Osteocyte (in vitro differentiated cells): ENCODE data around the gene COIL. TPM values are rescaled to one million over a fixed set of nuclear protein-coding genes. Genes with fewer than 3 reads are reported as not detected.
A peak's percentile ranks its signal among the peaks of the same experiment; 100 is the strongest.

Source experiments
- DNase-seq: peaks from one replicate; pipeline ENCODE4 v3.0.0; 2021; ENCODE audit warnings: mixed read lengths; ENCODE audit not compliant: unreplicated experiment; ENCODE audit errors: extremely low spot score
- H3K27ac Mint-ChIP-seq: one replicate; pipeline ENCODE4 v1.8.0; 2021; ENCODE audit warnings: mild to moderate bottlenecking, mixed read lengths; ENCODE audit not compliant: unreplicated experiment
- H3K27me3 Mint-ChIP-seq: one replicate; pipeline ENCODE4 v1.8.0; 2021; ENCODE audit warnings: mixed read lengths; ENCODE audit not compliant: unreplicated experiment
- H3K36me3 Mint-ChIP-seq: one replicate; pipeline ENCODE4 v1.8.0; 2021; ENCODE audit warnings: mixed read lengths; ENCODE audit not compliant: unreplicated experiment
- H3K4me1 Mint-ChIP-seq: one replicate; pipeline ENCODE4 v1.8.0; 2021; ENCODE audit warnings: mixed read lengths; ENCODE audit not compliant: unreplicated experiment
- H3K4me3 Mint-ChIP-seq: one replicate; pipeline ENCODE4 v1.8.0; 2021; ENCODE audit warnings: mild to moderate bottlenecking, moderate library complexity, mixed read lengths; ENCODE audit not compliant: unreplicated experiment
- H3K9me3 Mint-ChIP-seq: one replicate; pipeline ENCODE4 v1.8.0; 2021; ENCODE audit warnings: mixed read lengths; ENCODE audit not compliant: unreplicated experiment
- CTCF ChIP-seq: fragments of 200-600 bp; sonication (generic); IDR thresholded peaks from 2 replicates; pipeline ENCODE4 v1.5.0; 2021; ENCODE audit warnings: antibody characterized with exemption, mild to moderate bottlenecking, moderate library complexity
- total RNA-seq: library from RNA; stranded (reverse); gene quantifications from 2 replicates; pipeline ENCODE4 v1.2.1, GENCODE V29; 2021

The COIL gene
- total RNA-seq, 1 donor from 2014 or later: 15.2 TPM

GRCh38 chr17:56909742-56910508 is 50.9 kb downstream of the COIL start:
- H3K36me3 Mint-ChIP-seq: peaks cover 20% of the 10 kb centered on the region
- no peak overlapping the region for H3K4me3 Mint-ChIP-seq
- no peaks in the 10 kb centered on the region for H3K27me3 Mint-ChIP-seq
- no peak for TF ChIP-seq CTCF
- H3K4me1 Mint-ChIP-seq: peaks cover 29% of the 10 kb centered on the region
- H3K9me3 Mint-ChIP-seq: no peaks in the 10 kb centered on the region
- DNase-seq: no peak
- no peak overlapping the region for H3K27ac Mint-ChIP-seq

- no peak overlapping the region for H3K27ac Mint-ChIP-seq
- H3K4me1 Mint-ChIP-seq: peaks cover 23% of the 10 kb centered on the region
- H3K9me3 Mint-ChIP-seq: peaks cover 4% of the 10 kb centered on the region
- no peaks in the 10 kb centered on the region for H3K27me3 Mint-ChIP-seq
- H3K36me3 Mint-ChIP-seq: peaks cover 36% of the 10 kb centered on the region
- H3K4me3 Mint-ChIP-seq: no peak overlapping the region
- peak; percentile 70 for DNase-seq
- no peak for TF ChIP-seq CTCF
These were observed 52.8 kb downstream of the COIL start for GRCh38 chr17:56908001-56908542.

GRCh38 chr17:56903560-56903959 is 57.3 kb downstream of the COIL start:
- Mint-ChIP-seq H3K27ac (no peak overlapping the region), H3K36me3 (peaks cover 56% of the 10 kb centered on the region), H3K4me3 (no peak overlapping the region), H3K27me3 (no peaks in the 10 kb centered on the region), H3K9me3 (peaks cover 4% of the 10 kb centered on the region), H3K4me1 (peaks cover 13% of the 10 kb centered on the region)
- DNase-seq: no peak
- no peak for TF ChIP-seq CTCF

GRCh38 chr17:56902348-56902747 is 58.5 kb downstream of the COIL start:
- TF ChIP-seq CTCF: no peak
- no peak for DNase-seq
- Mint-ChIP-seq H3K4me1 (peaks cover 13% of the 10 kb centered on the region), H3K9me3 (peaks cover 4% of the 10 kb centered on the region), H3K4me3 (no peak overlapping the region), H3K36me3 (peaks cover 57% of the 10 kb centered on the region), H3K27me3 (no peaks in the 10 kb centered on the region), H3K27ac (peak overlapping the region; percentile 57)

GRCh38 chr17:56899403-56899802 is 61.4 kb downstream of the COIL start:
- H3K27me3 Mint-ChIP-seq: no peaks in the 10 kb centered on the region
- TF ChIP-seq CTCF: no peak
- peaks cover 4% of the 10 kb centered on the region for H3K9me3 Mint-ChIP-seq
- H3K4me1 Mint-ChIP-seq: peaks cover 13% of the 10 kb centered on the region
- H3K27ac Mint-ChIP-seq: no peak overlapping the region
- peaks cover 50% of the 10 kb centered on the region for H3K36me3 Mint-ChIP-seq
- H3K4me3 Mint-ChIP-seq: no peak overlapping the region
- DNase-seq: no peak
